Spleen (tissue), 7 donors: ENCODE data around the gene REEP3.

Experiments used
- CTCF ChIP-seq, 11 experiments: fragments of 200-600 bp in 7 of 11; fragments of 450-650 bp in 4 of 11; sonication (generic) in 4 of 11; IDR thresholded peaks in 8 of 11; conservative IDR thresholded peaks in 3 of 11; 1 replicate in 7 of 11; 2 replicates in 4 of 11; pipeline versions ENCODE4 v1.4.0 to v1.8.0; 2016 to 2021; ENCODE audit warnings: antibody characterized with exemption in 11 of 11, inconsistent platforms in 4 of 11, mild to moderate bottlenecking in 1 of 11
- POLR2A ChIP-seq, 3 donors: fragments of 450-650 bp; IDR thresholded peaks; one replicate each; pipeline ENCODE4 v1.5.1; 2017; ENCODE audit warnings: antibody characterized with exemption in 3 of 3, mild to moderate bottlenecking in 1 of 3
- donor health status: DM: no; HTN: no; CAD: no; lungs with moderate emphysema.
- donor health status: DM: no; HTN: no; CAD: no.
- donor health status: DM: no; HTN: no; CAD: no.

GRCh38 chr10:63487990-63488389 is 33.2 kb upstream of the REEP3 start:
- no peak for TF ChIP-seq CTCF (IDR thresholded peaks at IDR 0.05 in 8 of 11, conservative IDR thresholded peaks at IDR 0.05 in 3 of 11)
- no peak for TF ChIP-seq POLR2A (IDR thresholded peaks at IDR 0.05)
